Erythroblast (primary cell): ENCODE measurements around the gene ALG14.
"Not testable (repeated sequence)": the region's sequence is repeated elsewhere in the genome, so short reads cannot be mapped to it uniquely, and the experiment has no call there.

Experiments used
- DNase-seq, 2 experiments: peaks; one replicate each; lab custom pipeline; 2025; lab: John Stamatoyannopoulos, UW
- GATA1 ChIP-seq: IDR thresholded peaks from 2 replicates; pipeline ENCODE4 v1.6.1; 2011; ENCODE audit warnings: low read depth, mild to moderate bottlenecking, control low read depth, low read length, moderate library complexity
- POLR2A ChIP-seq: IDR thresholded peaks from 2 replicates; pipeline ENCODE4 v1.6.1; 2011; ENCODE audit warnings: mild to moderate bottlenecking, low read length

Gene ALG14

DNA sequence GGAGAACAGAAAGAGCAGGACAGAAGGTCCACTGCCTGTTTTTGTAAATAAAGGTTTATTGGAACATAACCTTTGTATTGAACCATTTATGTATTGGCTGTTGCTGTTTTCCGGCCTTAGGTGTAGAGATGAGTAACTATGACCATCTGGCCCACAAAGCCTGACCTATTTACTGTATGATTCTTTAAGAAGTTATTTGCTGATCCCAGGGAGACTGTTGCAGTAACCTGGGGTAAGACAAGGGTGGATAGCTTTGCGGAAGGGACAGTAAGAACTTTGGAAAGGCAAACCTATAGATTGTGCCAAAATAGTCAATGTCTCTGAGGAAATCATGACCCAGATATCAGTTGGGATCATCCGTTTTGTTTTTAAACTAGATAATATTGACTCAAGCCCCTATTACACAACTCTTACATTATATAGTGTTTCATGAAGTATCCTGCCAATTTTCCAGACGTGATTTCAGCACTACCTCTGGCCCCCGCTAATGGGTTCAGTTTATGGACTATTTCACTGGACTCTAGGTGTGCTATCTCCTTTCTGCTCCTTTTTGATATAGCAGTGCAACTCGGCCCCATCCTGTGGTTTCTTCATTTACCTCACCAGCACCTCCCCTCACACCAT is 23.6 kb upstream of the ALG14 start:
- no peak for DNase-seq
- no peak for TF ChIP-seq GATA1
- TF ChIP-seq POLR2A: no peak

DNA sequence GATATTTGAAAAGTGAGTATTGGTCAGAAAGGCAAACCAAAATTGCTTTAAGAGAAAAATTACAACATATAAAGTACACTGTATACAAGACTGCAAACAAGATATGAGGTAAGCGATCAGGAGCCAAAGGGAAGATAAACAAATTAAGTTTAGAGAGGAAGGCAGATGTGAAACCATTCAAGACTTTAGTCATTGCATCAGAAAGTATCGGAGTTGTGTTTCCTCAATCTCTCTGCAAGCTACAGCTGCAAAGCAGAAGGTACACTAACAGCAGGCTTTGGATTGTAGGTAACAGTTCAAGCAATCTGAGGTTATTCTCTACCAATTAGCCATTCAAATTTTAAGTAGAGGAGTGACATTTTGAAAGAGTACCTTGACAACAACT is 23.1 kb upstream of the ALG14 start:
- TF ChIP-seq POLR2A: no peak
- no peak for TF ChIP-seq GATA1
- DNase-seq: peak in 1 of 2 experiments; percentile 34

DNA sequence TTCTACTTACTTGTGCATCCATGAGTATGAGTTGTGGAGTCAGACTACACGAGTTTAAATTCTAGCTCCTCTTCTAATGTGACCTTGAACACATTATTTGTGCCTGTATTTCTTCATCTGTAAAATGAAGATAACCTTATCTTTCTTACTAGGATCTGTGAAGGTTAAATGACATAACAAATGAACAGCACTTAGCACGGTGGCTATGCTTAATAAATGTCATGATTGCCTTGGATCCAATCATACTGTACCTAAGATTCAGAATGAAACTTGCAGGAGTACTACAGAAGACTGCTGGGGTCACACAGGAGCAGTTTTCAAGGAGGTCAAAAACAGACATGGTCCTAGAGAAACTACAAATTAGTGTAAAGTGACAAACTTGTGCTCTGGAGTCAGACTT is 22.2 kb upstream of the ALG14 start:
- peak; percentile 67 to 91 for DNase-seq
- TF ChIP-seq GATA1 (no peak), POLR2A (no peak)

DNA sequence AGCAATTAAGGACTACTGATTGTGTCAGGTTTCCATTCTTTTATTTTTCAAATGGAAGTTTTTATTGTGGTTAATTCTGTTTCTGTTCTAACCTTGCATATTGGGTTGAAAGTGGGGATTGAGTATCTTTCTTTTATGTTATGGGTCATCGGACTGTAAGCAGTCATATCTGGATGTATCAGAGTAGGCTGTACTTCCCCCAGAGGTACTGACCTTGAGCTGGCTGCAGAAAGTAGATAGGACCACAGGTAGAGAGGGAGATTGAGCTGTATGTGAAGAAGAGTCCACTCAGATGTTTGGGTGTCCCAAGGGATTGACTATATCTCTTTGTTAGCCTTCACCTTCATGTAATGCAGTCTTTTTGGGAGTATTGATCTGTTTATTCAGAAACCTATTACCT is 20.5 kb upstream of the ALG14 start:
- peak; percentile 26 to 63 for DNase-seq
- no peak for TF ChIP-seq GATA1
- no peak for TF ChIP-seq POLR2A

DNA sequence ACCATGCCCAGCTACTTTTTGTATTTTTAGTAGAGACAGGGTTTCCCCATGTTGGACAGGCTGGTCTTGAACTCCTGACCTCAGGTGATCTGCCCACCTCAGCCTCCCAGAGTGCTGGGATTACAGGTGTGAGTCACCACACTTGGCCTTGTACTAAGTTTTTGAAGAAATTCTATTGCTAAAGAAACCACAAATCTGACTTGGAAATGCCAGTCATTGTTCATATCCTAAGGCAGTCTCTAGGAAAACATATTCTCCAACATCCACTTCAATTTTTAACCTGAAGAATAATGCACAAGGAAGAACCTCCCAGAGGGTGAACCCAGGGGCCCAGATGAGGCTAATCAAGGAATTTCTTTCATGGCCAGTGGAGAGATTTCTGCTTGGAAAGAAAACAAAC is 20.1 kb upstream of the ALG14 start:
- peak; percentile 24 for TF ChIP-seq POLR2A
- DNase-seq: not testable (repeated sequence)

DNA sequence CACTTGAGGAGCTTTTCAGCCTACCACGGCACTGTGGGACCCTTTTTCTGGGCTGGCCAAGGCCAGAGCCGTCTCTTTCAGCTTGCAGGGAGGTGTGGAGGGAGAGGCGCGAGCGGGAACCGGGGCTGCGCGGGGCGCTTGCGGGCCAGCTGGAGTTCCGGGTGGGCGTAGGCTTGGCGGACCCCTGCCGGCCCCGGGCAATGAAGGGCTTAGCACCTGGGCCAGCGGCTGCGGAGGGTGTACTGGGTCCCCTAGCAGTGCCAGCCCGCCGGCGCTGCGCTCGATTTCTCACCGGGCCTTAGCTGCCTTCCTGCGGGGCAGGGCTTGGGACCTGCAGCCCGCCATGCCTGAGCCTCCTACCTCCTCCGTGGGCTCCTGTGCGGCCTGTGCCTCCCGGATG is 18.5 kb upstream of the ALG14 start:
- DNase-seq: not testable (repeated sequence)

DNA sequence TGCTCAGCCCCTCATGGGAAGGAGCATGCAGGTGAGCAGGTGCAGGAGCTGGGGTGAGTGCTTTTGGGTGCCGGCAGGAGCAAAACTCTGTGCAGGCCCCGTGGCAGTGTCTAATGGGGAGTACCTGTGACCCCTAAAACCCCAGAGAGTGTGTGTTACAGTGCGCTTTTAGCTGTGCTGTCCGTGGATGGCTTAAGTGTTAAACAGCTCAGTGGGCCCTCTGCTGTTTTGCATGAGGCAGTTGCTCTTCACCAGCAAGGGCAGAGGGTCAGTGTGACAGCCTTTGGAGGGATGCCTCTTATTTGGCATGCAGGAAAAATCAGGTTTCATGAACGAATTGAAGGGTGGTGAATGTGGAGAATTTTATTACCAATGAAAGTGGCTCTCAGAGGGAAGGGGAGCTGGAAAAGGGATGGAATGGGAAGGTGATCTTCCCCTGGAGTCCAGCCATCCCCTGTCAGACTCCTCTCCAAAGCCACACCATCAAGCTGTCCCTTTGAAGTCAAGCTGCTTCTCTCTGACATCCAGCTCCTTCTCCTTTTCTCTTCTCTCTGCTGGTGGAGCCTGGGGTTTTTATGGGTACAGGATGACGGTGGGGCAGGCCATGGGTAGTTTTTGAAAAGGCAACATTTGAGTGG is 17.0 kb upstream of the ALG14 start:
- DNase-seq: peak; percentile 55 to 69
- TF ChIP-seq GATA1 (no peak), POLR2A (peak; percentile 36)

DNA sequence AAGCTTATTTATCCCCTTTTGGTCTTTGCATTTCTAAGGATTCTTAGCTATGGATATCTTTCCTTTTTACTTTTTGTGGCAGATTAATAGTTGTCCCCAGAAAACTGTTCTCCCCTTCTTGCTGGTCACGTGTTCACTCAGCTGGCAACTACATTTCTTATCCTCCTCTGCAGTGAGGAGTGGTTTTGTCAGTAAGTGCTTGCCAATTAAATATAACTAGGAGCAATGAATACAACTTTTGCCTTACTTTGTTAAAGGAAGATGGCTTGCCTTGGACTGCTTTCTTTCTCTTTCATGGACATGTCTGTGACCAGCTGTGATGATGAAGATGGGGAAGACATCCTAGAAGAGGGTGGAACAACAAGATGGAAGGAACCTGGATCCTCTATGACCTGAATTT is 15.6 kb upstream of the ALG14 start:
- TF ChIP-seq POLR2A (peak; percentile 80), GATA1 (no peak)

DNA sequence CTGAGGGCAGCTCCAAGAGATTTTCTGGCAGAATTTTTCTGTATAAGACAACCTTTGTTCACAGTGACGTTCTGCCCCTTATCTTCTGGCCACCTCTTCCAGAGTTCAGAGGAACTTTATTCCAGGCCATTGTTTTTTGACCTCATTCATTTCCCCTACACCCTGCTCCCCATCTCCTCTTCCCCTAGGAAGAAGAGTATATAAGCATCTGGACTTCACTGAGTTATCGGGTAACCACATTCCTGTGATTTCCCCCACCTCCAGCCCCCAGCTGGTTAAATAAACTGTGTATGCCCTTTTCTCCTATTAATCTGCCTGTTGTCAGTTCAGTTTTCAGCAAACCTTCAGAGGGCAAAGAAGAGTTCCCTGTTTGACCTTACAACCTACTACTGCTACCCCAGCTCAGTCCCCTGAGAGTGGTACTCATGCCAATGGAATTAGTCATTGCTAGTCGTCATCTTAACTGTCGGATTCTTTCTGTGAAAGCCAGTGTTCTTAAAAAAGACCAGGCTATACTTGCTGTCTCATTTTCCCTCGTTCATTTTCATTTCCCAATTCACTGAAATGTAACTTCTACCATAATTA is 14.3 kb upstream of the ALG14 start:
- TF ChIP-seq POLR2A: no peak
- TF ChIP-seq GATA1: no peak
- peak; percentile 53 to 68 for DNase-seq

More for the DNA sequence above, 15.6 kb upstream of the ALG14 start:
- DNase-seq: peak; percentile 64 to 72

DNA sequence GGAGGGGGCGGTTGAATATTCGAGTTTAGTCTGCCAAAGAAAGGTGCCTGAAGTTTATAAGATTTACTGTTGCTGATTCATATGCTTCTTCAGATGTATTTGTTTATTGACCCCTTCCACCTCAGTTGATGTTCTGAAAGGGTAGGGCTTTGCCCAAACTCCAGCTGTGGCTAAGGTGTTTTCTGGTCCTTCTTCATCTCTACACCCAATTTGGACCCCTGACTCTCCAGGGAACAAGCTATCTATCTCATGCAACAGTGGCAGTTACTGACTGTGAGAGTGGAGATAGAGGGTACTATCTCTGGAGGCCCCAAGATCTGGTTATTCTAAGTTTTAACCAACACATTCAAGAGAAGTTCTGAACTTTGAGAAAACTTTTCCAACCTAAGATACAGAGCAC is 12.6 kb upstream of the ALG14 start:
- TF ChIP-seq POLR2A (peak; percentile 66), GATA1 (peak; percentile 65)
- DNase-seq: peak; percentile 86 to 95

DNA sequence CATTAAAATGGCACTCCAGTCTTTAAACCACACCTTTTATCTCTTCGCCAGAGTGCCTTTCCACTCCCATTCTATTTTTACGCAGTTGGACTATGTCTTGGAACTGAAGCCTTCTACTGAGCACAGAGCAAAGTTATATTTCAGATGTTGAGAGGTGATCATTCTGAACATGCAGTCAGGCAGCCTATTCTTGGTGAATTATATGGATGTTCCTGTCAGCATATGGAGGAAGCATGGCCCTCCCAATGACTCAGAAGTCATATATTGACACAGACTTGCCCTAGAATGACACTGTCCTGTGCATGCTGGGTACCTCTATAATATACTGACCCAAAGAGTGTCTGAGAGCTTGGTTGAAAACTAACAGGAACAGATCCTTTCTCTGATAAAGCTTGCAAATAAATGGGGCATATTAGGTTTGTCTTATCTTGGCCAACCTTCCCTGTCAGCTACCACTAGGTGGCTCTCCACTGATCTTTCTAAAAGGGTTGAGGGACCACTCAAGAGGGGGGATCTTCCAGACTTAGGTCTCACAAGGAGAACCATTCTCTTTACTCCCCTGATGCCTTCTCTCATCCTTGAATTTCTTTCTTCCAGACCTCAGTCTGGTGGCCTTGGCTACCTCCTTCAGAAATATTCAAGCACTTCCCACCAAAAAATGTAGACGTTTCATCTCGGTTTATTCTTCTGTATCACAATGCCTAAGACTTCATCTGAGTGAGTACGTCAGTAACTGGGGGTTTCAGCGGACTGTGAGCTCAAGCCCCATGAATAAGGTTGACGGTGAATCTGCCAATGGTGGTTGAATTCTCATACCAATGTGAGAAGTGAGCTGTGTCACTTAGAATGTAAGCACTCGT is 11.8 kb upstream of the ALG14 start:
- peak; percentile 76 to 84 for DNase-seq
- TF ChIP-seq POLR2A (no peak), GATA1 (no peak)

DNA sequence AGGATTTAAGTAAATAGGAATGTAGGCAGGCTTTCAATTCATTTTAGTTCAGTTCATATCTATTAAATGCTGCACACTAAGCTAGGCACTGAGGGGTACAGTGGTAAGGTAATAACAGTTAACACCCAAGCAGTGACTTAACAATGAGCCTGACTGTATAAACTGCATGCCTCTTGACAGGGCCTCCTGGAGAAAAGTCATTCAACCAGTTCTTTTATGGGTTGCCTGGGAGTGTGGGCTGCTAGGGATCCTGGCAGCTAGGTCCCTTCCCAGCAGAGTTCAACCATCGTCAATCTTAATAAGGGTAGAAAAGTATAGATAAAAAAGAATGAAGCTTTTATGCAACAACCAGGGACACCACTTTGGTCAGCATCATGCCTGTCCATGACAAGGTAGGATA is 8.1 kb upstream of the ALG14 start:
- TF ChIP-seq GATA1: no peak
- no peak for TF ChIP-seq POLR2A
- no peak for DNase-seq

DNA sequence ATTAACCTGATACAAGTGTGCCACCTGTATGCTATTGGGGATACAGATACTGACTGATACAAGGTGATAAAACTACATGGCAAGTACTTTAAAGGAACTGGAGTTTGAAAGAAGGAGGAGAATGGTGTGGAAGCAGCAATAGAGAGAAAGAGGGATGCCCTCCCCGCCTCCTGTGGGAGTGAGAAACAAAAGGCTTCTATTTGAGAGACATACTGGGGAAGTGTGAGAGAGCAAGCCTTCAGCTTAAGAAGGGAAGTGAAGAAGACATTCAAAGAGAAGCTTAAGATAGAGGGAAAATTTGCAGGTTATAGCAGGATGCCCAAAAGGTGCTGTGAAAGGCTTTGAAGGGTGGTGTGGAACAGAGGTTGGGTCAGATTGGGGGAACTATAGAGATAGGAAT is 7.7 kb upstream of the ALG14 start:
- TF ChIP-seq GATA1: no peak
- no peak for TF ChIP-seq POLR2A
- no peak for DNase-seq

DNA sequence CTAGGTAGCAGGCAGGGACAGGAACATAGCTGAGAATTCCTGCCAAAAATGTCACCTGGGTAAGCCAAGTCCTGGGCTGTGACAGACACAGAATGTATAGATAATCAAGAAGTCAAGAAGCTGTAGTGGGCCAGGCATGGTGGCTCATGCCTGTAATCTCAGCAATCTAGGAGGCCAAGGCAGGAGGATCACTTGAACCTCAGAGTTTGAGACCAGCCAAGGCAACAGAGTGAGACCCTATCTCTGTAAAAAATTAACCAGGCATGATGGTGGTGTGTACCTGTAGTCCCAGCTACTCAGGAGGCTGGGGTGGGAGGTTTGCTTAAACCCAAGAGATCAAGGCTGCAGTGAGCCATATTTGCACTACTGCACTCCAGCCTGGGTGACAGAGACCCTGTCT is 3.3 kb upstream of the ALG14 start:
- TF ChIP-seq POLR2A (no peak), GATA1 (no peak)
- DNase-seq: no peak
